Suppressor macrophage (primary cell): ENCODE measurements around the gene FAM219A.
"Not testable (repeated sequence)": the region's sequence is repeated elsewhere in the genome, so short reads cannot be mapped to it uniquely, and the experiment has no call there.

Experiments
- DNase-seq, 4 experiments: peaks; one replicate each; pipeline ENCODE4 v3.0.0-alpha.2; 2020 to 2022

The FAM219A gene

DNA sequence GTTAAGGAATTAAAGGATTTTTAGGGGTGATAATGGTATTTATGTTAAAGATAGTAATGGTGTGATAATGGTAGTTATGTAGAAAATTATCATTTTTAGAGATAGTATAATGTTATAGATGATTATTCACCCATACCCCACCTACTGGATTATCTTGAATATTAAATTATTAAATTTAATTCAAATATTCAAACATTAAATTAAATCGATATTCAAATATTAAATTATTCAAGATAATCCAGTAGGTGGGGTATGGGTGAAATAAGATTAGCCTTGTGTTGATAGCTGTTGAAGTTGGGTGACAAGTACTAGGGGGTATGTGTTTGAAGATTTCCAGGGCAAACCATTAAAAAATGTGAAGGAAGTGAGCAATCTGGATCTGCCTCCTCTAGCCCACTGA lies 15.6 kb downstream of the FAM219A start:
- DNase-seq = no peak

DNA sequence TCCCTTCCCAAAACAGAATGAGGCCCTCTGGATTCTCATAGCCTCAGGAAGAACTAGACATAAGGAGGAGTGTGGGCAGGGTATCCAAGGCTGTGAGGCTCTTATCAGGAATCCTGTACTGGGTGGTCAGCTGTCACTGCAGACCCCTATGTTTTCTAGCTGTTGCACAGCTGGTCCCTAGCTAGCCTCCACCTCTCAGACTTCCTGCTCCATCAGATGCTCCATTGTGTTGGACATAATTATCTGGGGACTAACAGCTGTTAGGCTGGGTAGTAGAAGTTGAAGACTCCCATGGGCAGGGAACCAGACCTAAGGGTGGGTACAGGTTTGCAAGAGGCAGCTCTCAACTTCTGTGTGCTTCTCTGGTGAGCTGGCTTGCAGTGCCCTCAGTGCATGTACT lies 18.4 kb downstream of the FAM219A start:
- no peak for DNase-seq

DNA sequence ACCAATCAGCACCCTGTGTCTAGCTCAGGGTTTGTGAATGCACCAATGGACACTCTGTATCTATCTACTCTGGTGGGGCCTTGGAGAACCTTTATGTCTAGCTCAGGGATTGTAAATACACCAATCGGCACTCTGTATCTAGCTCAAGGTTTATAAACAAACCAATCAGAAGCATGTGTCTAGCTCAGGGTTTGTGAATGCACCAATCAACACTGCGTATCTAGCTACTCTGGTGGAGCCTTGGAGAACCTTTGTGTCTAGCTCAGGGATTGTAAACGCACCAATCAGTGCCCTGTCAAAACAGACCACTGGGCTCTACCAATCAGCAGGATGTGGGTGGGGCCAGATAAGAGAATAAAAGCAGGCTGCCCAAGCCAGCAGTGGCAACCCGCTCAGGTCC lies 19.9 kb downstream of the FAM219A start:
- not testable (repeated sequence) for DNase-seq

DNA sequence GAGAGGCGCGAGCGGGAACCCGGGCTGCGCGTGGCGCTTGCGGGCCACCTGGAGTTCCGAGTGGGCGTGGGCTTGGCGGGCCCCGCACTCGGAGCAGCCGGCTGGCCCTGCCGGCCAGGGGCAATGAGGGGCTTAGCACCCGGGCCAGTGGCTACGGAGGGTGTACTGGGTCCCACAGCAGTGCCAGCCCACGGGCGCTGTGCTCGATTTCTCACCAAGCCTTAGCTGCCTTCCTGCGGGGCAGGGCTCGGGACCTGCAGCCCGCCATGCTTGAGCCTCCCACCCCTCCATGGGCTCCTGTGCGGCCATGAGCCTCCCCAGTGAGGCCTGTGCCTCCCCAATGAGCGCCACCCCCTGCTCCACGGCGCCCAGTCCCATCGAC lies 20.5 kb downstream of the FAM219A start:
- DNase-seq = not testable (repeated sequence)

DNA sequence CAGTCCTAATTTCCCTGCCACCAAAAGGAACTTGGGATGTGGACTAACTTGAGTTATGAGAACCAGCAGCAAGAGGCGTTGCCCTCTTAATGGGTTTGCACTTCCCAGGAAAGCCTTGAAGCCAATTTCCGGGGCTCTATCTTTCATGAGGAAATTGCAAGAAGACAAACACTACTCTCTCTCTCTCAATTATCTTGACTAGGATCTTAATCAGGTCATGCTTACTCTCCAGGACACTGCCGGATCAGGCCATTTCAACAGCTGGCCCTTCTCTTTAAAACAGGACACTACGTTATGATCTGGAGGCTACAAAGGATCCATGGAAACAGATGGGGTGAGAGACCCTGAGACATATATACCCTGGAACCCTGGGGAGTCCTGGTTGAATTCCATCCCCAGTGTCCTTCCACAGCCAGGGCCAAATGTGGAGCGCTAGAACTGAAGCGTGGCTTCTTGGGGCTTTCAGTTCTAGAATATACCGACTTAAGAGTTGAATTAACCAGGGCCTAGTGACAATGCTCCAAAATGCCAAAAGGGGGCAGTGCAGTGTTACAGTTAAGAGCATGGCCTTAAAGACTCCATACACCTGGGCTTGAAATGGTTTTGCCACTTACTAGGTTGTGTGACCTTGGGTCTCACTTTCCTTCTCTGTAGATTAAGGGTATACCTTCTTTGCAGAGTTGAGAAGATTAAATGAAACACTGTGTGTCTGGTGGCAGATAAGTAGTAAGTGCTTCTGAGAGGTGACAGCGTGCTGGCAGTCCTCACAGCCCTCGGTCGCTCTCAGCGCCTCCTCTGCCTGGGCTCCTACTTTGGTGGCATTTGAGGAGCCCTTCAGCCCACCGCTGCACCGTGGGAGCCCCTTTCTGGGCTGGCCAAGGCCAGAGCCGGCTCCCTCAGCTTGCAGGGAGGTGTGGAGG lies 21.1 kb downstream of the FAM219A start:
- DNase-seq = peak; percentile 71 to 78 (median 78)

DNA sequence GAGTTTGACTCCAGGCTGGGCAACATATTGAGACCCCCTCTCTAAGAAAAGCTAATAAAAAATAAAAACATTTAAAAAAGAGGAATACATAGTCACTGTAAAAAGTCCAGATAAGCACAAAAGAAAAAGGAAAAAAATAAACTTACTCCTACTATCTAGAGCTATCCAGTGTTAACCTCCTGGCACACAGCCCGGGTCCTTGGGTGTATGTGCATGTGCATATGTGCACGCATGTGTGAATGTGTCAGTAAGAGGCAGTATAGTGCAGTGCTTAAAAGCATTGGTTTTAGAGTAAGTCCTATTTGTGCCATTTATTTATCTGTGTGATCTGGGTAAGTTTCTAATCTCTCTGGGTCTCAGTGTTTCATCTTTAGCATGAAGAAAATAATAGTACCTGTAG lies 26.7 kb downstream of the FAM219A start:
- DNase-seq = no peak

DNA sequence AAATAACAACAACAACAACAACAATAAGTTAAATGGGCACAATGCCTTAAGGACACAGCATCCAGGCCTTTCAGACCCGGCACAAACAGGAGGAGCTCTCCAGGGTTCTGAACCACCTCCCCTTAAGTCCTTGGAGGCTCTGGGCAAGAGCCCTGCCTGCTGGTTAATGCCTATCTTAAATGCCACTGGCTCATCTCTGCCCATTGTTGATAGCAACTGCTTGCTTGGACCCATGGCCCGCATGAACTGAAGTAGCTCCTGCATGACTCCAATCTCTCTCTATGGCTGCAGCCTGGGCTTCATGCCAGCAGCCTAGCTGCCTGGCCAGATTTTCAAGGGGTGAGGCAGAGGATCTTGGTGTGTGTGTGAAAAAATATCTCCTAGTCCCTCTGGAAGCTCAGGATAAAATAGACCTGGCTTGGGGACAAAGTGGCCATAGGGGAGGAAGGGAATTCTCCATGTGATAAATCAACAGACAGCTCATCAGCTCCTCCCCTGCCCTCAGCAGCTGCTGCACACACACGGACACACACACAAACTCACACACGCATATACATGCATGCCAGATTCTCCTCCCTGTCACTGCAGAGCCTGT lies 27.4 kb downstream of the FAM219A start:
- peak; percentile 37 to 62 (median 57) for DNase-seq

DNA sequence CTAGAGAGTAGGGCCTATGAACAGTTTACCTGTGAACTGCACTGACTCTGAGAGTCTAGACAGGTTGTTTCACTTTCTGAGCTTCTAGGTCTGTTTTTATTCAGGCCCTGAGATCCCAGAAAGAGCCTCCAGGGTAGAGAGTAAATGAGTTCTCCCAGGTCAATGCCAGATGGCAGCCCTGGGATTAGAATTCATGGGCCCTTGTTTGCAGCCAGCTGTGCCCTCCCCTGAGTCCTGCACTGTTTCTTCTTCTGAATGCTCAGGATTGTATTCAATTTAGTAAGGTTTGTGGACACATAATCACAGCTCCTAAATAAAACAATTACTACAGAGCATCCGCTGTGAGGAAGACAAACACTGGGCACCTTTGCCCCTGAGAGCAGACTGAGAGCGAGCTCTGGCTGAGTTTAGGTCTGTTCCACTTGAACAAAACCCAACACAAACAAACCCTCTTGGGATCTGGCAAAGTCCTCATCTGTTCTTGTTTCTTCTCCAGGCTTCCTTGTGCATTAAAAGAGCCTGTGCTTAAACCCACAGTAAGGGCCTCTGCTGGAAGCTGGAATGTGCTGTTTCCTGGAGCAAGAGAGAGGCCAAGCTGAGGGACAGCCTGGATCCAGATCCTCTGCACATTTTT lies 29.9 kb downstream of the FAM219A start:
- no peak for DNase-seq

DNA sequence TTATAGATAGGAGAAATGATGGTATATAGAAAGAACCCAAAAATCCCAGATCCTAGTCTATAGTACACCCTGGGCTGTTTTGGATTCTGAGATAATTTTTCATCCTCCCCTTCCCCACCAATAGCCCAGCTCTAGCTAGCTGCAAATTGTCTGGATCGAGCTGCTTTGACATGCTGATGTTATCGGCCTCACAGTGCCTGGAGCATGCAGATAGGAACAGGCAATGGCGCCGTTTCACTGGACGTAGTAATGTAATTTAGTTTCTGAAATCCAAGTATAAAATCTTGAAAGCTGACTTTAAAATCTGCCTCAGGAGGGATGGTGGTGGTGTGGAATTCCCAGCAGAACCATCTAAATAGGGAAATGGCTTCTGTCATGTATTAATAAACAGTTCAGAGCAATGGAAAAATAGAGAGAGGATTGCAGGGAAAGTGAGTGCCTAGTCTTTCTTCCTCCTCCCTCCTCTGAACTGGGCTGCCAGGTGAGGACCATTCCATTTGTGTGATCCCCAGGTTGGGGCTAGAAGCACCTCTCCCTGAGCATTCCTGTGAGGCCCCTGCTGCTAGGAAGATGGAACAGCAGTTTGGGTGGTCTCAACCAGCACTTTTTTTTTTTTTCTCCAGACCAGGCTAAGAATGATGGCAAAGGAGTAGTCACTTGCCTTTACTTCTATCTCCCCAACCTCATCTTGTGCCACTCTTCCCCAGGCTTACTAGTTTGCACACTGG lies 31.9 kb downstream of the FAM219A start:
- no peak for DNase-seq

DNA sequence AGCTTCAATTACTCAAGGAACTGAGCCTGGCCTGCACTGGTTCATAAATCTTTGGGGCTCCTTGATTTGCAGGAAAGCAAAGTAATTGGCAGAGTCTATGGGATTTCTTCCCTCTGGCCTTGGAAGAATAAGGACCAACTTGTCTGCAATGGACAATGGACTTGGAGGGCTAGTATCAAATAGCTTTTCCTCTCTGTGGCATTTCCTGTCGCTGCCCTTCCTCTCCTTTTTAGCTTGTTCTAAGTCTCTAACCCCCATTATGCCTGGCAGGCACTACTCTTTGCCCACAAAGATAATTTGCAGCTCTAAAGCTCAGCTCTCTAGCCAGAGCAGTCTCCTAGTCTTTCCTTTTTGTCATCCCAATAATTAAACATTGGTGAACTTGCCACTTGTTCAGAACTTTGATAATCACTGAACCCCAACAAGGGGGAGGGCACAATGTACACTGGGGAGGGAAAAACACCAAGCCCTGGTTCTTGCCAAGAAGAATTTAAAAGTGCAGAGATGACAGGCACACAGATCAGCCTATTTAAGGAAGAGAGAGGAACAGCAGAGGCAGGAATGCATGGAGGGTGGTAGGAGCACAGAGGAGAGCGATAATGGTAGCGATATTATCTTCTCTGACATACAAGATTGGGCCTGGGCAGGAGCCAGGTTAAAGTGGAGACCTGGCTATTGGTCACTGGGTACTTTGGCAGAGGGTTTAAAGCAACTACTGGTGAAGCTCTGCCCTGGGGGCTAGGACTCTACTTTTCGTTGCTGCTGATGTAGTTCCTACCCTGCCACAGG lies 38.5 kb downstream of the FAM219A start:
- DNase-seq = no peak

DNA sequence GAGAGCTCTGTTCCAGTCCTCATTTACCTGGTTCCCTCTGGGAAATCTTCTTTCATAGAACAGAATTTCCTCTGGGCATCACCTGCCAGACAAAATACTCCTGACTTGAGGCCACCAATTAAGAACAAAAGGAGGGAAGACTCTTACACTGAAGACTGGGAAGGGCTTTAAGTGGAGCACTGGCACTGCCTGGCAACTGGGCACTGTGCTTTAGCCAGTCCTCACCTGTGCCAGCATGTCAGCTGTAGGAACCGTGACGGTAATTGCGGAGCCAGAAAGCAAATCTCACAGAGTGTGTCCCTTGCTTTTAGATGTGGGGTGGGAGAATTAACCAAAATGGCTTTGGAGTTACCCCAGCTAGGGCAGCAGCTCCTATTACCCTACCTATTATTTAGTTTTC lies 40.6 kb downstream of the FAM219A start:
- DNase-seq = no peak

DNA sequence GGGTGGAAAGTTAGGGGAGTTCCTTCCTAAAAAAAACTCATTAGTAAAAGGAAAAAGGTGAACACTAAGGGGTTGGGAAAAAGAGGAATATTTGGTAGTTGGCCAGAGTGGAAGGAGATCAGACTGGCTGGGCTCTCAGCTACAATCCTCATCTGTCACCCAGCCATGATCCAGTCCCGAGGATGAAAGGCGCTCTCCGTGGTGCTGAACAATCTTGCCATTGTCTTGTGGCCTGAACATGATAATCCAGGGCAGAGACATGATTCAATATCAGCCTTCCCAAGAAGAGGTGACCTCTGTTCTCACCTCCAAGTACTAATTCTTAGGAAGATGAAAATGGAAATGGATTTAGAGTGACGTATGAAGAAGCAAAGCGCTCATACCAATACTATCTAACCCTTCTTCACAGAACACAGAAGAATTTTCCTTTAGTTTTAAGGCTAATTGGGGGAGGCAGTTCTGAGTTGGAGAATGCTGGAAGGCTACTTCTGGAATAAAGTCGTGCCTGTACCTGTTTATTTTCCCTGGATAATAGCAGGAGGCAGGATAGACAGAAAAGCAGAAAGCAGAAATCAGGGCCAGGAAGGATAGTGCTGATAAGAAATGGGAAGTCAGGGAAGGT lies 45.0 kb downstream of the FAM219A start:
- DNase-seq = peak; percentile 41 to 56 (median 54)

DNA sequence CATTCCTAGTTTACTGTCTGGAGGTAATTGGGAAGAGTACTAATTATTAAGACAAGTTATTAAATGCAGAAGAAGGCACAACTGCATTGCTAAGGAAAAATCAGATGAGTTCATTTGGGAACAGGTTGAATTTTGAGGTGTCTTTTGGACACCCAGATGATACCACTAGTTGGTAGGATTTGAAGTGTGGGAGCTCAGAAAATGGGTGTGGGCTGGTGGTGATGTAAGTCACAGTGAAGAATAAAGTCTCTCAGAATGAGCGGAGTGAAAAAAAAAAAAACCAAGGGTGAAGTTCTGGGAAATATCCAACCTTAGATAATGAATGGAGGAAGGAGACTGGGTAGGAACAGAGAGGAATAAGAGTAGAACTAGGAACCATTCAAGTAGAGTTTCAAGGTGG lies 46.0 kb downstream of the FAM219A start:
- DNase-seq = no peak

DNA sequence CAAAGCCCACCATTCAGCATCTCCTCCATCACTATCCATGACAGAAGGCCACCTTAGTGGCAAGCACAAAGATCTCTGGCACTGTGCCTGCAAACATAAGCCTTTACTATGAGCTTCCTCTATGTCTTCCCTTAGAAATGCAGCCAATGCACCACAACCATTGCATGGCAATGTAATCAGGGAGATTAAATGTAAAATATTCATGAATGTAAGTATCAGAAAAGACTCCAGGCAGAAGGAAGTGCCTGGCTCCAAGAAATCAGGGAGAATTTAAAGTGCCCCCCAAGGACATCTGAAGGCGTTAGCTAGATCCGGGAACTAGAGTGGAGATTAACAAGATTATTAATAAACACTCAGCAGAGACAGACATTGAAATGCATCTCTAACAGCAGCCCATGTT lies 49.2 kb downstream of the FAM219A start:
- no peak for DNase-seq

DNA sequence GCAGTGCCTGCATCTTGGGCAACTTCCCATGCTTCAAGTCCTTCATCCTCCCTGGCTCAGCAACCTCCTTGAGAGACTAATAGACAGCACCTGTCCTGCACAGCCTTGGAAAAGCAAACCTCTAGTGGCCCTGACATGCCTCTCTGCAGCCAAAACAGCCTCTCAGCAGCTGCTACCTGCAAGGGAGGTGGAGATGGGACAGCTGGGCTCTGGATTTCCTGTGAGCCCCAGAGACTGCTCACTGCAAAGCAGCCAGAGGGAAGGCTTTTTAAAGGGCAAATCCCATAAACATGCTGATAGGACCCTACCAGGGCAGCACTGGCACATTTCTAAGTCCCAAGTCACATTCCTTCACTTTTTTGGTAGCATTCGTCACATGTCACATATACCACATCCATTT lies 50.2 kb downstream of the FAM219A start:
- DNase-seq = no peak

DNA sequence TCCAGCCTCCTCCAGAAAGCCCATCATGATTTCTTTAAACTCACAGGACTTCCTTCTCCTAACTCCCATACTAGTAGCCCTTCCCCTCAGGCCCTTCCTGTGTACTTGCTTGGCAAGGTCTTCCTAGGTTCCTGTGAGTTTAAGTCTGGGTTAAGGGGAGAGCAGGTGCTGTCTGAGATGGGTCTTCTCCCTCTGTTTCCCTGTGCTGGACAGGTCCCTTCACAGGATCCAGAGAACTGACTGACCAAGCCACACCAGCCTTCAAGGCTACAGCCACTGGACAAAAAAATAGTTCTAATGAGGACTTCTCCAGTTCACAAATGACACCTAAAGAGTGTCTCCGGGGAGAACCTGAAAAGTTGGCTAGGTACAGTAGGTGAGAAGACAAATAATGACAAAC lies 52.2 kb downstream of the FAM219A start:
- DNase-seq = no peak

DNA sequence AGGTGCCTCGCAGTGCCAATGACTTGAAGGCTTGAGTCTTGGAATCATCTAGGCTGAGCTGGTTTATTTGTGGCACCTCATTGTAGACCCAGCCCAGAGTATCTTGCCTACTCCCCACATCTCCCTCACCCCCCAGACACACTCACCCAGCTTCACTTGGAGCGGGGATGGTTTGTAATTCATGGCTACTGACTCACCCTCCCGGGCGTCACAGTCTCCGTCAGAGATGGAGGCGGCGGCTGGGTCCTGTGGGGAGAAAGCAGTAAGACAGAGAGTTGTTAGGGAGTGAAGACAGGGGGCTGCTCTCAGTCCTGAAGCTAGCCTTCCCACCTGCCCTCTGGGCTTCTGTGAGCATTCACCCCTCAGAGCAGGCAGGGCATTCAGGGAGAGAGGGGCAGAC lies 52.7 kb downstream of the FAM219A start:
- no peak for DNase-seq

DNA sequence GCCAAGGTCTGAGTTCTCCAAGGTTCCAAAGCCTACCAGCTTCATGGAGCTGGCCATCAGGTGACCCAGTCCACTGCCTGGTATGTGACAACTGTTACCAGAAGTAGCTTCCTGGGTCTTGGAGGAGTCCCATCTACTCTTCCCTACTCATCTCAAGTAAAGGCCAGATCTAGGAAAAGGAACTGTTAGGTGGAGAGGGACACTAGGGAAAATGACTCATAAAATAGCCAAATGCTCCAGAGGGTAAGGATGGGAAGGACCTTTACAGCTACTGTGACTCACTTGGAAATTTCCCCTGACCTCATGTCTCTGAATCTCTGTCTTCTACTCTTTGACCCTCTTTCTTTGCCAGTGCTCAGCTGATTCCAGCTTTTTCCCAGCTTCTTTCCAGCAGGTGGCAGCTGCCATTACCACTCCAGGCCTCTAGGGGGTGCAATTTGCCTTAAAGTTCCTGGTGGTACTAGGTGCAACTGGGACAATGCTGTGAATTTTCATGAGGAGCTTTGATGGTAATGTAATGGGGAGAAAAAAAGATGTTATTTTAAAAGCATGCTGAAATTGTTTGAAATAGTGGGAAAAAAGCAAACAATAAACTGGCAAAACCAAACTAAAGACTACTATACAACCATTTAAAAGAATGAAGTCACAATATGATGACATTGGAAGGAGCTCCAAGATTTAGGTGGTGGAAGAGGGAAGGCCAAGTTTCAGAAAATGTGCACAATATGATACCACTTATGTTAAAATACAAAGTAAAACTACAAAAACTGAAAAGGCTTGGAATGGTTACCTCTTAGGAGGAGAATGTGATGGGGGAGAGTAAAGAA lies 54.6 kb downstream of the FAM219A start:
- DNase-seq = peak; percentile 66 to 84 (median 77)

DNA sequence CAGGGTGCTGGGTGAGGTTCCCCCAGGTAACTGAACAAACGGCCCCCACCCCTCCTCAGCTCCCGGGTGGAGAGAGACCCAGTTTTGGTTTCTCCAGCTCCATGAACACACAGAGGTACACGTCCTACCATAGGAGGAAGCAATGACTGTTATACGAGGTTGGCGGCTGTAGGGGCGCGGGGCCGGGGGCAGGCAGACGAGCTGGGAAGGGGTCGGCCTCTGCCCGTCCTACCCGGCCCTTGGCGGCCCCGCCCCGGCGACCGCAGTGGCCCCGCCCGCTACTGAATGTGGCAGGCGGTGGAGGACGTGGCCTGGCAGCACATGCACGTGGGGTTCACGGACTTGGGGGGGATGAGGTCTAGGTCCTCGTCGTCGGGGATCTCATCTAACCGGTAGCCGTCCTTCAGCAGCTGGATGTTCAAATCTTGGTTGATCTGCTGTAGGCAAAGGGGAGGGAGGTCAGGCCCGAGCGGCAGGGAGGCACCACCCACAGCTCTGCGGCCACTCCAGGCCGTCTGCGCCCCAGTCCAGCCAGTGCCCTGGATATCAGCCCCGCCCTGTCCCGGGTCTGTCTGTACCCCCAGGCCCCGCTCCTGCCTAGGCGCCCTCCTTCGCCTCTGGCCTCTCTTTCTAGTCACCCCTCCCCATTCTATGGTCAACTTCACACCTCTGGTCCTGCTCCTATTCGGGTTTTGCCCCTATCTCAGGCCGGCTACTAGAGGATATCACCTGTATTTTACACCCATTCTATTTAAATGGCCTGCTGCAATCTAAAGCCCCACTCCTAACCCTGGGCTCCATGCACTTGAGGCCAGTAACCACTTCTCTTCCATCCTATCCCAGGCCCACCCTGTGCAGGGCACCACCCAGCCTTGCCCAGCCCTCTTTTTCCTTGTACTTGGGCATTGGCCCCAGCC lies 57.4 kb downstream of the FAM219A start:
- no peak for DNase-seq

DNA sequence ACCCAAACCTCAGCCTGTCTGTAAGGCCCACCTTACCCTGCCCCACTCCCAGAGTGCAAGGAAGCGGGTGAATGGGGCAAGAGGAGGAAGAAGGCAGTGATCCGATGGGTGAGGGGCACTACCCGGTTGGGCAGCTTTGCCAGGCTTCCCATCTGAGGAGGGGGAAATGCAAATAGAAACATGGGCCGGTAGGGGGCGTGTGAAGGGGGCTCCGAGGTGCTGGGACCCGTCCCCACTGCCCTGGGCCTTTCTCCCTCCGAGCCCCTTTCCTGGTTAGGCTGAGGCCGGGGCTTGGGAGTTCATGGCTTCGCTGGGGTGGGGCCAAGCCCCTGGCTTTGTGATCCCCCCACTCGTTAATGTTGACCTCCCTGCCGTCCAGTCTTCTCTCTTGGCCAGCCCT lies 58.1 kb downstream of the FAM219A start:
- no peak for DNase-seq
